ENCODE measurements around the gene RUNX2.

DNA sequence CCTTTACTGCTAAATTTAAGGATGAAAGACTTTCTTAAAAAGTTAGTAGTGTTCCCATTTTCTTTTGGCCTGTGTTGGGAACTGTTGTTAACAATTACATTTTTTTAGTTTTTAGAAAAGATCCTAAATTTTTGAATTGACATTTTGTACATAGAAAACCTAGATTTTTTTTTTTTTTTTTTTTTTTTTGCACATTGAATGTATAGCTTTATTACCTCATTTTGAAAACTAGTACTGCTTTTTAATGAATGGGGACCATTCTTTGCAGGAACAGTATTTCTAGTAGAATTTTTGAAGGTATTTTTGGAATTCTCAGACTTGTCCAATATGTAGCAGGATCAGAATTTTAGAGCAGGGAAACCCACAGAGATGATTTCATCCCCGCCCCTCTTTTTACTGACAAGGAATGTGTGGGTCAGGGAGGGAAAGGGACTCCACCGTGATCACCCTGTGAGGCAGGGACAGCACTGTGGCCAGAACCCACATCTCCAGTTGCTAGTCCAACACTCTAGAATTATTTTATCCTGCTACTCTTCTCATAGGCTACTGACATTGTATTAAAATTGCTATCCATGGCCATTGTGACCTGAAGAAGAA is 204.0 kb downstream of the RUNX2 start:
- TF ChIP-seq GATA2 (IDR thresholded peaks at IDR 0.05; ENCODE audit: low read depth, low read length) (no peak), GATA3 (IDR thresholded peaks at IDR 0.05; ENCODE audit: low read depth, low read length) (no peak)

Data from SH-SY5Y (cell line).